H1 (cell line): Measurements from ENCODE around the gene ADIPOR1. TPM values are rescaled to one million over a fixed set of nuclear protein-coding genes. Genes with fewer than 3 reads are reported as not detected.

Experiments used
- CTCF ChIA-PET: fragments of 300-600 bp; sonication (Branson Sonifier 250); formaldehyde crosslinking; loops from one replicate; lab custom pipeline; 2021; ENCODE audit not compliant: partially characterized antibody; lab: Charles Lee
- POLR2A ChIA-PET: fragments of 300-600 bp; sonication (Branson Sonifier 250); formaldehyde crosslinking; loops from one replicate; lab custom pipeline; 2021; ENCODE audit warnings: inconsistent platforms; ENCODE audit not compliant: partially characterized antibody; lab: Charles Lee
- DNase-seq, 2 experiments: peaks; one replicate each; pipeline versions ENCODE4 v3.0.0 to v3.0.0-alpha.2; 2010 to 2022; ENCODE audit warnings: low spot score in 2 of 2, low read depth in 1 of 2, mixed read lengths in 1 of 2
- FAIRE-seq: peaks from 2 replicates; lab custom pipeline; 2011; peaks lifted over from hg19 to GRCh38; lab: Jason Lieb, UNC
- H2AFZ ChIP-seq: 2 replicates; pipeline ENCODE4 v1.8.1; 2012; ENCODE audit warnings: low read length, inconsistent platforms
- H2AK5ac ChIP-seq: 2 replicates; pipeline ENCODE4 v1.6.1; 2013; ENCODE audit warnings: low read depth, low read length
- H2BK120ac ChIP-seq: replicated peaks from 2 replicates; pipeline ENCODE3; 2013; ENCODE audit warnings: low read depth, low read length, inconsistent platforms
- H2BK12ac ChIP-seq: 2 replicates; pipeline ENCODE4 v1.6.1; 2013; ENCODE audit warnings: low read depth, low read length
- H2BK15ac ChIP-seq: 2 replicates; pipeline ENCODE4 v1.6.1; 2013; ENCODE audit warnings: low read length
- H2BK20ac ChIP-seq: 2 replicates; pipeline ENCODE4 v1.6.1; 2013; ENCODE audit warnings: low read length
- H2BK5ac ChIP-seq: 2 replicates; pipeline ENCODE4 v1.6.1; 2013; ENCODE audit warnings: low read depth, low read length
- H3K14ac ChIP-seq: 2 replicates; pipeline ENCODE4 v1.6.1; 2013; ENCODE audit warnings: inconsistent platforms; ENCODE audit not compliant: insufficient read length
- H3K18ac ChIP-seq: 2 replicates; pipeline ENCODE4 v1.6.1; 2013; ENCODE audit warnings: low read length; ENCODE audit errors: extremely low read depth
- H3K23ac ChIP-seq: 2 replicates; pipeline ENCODE4 v1.6.1; 2013; ENCODE audit warnings: inconsistent platforms; ENCODE audit not compliant: insufficient read length
- H3K23me2 ChIP-seq: 2 replicates; pipeline ENCODE4 v1.6.1; 2013; ENCODE audit warnings: low read depth, low read length
- H3K27ac ChIP-seq: 2 replicates; pipeline ENCODE4 v1.6.1; 2011; ENCODE audit warnings: low read depth, low read length, inconsistent platforms
- H3K27me3 ChIP-seq, 4 experiments: replicated peaks in 1 of 4; 1 replicate in 1 of 4; 2 replicates in 3 of 4; pipeline versions ENCODE4 v1.6.1 to v1.8.1; 2011 to 2013; ENCODE audit warnings: low read length in 3 of 4, mild to moderate bottlenecking in 3 of 4, inconsistent platforms in 2 of 4, mixed read lengths in 2 of 4, moderate library complexity in 1 of 4; ENCODE audit not compliant: control insufficient read depth in 3 of 4, insufficient read depth in 3 of 4; ENCODE audit errors: extremely low read depth in 1 of 4
- H3K36me3 ChIP-seq, 4 experiments: 2 replicates each; pipeline versions ENCODE4 v1.6.1 to v1.8.1; 2011 to 2013; ENCODE audit warnings: mild to moderate bottlenecking in 4 of 4, low read length in 3 of 4, moderate library complexity in 2 of 4, control low read depth in 1 of 4, inconsistent platforms in 1 of 4; ENCODE audit not compliant: insufficient read depth in 4 of 4, control insufficient read depth in 2 of 4
- H3K4ac ChIP-seq: replicated peaks from 2 replicates; pipeline ENCODE3; 2013; ENCODE audit warnings: low read length, low read depth, mixed read lengths, inconsistent platforms; ENCODE audit not compliant: insufficient read length
- H3K4me1 ChIP-seq, 4 experiments: replicated peaks in 1 of 4; 1 replicate in 1 of 4; 2 replicates in 3 of 4; pipeline versions ENCODE4 v1.6.1 to v1.8.1; 2011 to 2013; ENCODE audit warnings: low read length in 3 of 4, inconsistent platforms in 2 of 4, mixed read lengths in 1 of 4; ENCODE audit not compliant: insufficient read depth in 4 of 4, control insufficient read depth in 3 of 4
- H3K4me2 ChIP-seq, 2 experiments: 2 replicates each; pipeline versions ENCODE4 v1.6.1 to v1.8.1; 2011 to 2013; ENCODE audit warnings: low read depth in 2 of 2, low read length in 2 of 2, control low read depth in 1 of 2, inconsistent platforms in 1 of 2, mild to moderate bottlenecking in 1 of 2; ENCODE audit not compliant: insufficient read depth in 1 of 2
- H3K4me3 ChIP-seq, 4 experiments: fragments of 200-600, 300-600 bp in 1 of 4; sonication (generic), shearing (Covaris generic), sonication (Bioruptor Twin) in 1 of 4; 2 replicates each; pipeline versions ENCODE4 v1.5.1 to v1.8.1; 2011 to 2016; ENCODE audit warnings: low read length in 4 of 4, low read depth in 3 of 4, control low read depth in 2 of 4, inconsistent platforms in 2 of 4, mild to moderate bottlenecking in 2 of 4, mixed read lengths in 1 of 4, moderate library complexity in 1 of 4; ENCODE audit not compliant: insufficient read depth in 2 of 4; ENCODE audit errors: extremely low read depth in 1 of 4
- H3K56ac ChIP-seq: replicated peaks from 2 replicates; pipeline ENCODE3; 2013; ENCODE audit warnings: low read depth, mild to moderate bottlenecking, mixed read lengths, low read length, inconsistent platforms; ENCODE audit not compliant: insufficient read length
- H3K79me1 ChIP-seq: 2 replicates; pipeline ENCODE4 v1.6.1; 2013; ENCODE audit warnings: low read depth, low read length, control low read depth
- H3K79me2 ChIP-seq, 2 experiments: 2 replicates each; pipeline versions ENCODE4 v1.6.1 to v1.8.1; 2012 to 2013; ENCODE audit warnings: low read length in 2 of 2, mild to moderate bottlenecking in 2 of 2, inconsistent platforms in 1 of 2; ENCODE audit not compliant: insufficient read depth in 2 of 2, control insufficient read depth in 1 of 2
- H3K9ac ChIP-seq, 4 experiments: replicated peaks in 1 of 4; 1 replicate in 1 of 4; 2 replicates in 3 of 4; pipeline versions ENCODE4 v1.6.1 to v1.8.1; 2011 to 2013; ENCODE audit warnings: low read depth in 3 of 4, low read length in 3 of 4, control low read depth in 2 of 4, mild to moderate bottlenecking in 2 of 4, moderate library complexity in 2 of 4, inconsistent platforms in 1 of 4; ENCODE audit errors: extremely low read depth in 1 of 4
- H3K9me3 ChIP-seq, 2 experiments: 2 replicates each; pipeline versions ENCODE4 v1.6.1 to v1.8.1; 2012 to 2013; ENCODE audit warnings: mild to moderate bottlenecking in 2 of 2, moderate library complexity in 2 of 2, control low read depth in 1 of 2, inconsistent platforms in 1 of 2, low read depth in 1 of 2, low read length in 1 of 2, mixed read lengths in 1 of 2; ENCODE audit not compliant: insufficient read depth in 2 of 2
- H4K20me1 ChIP-seq, 2 experiments: replicated peaks in 1 of 2; 2 replicates each; pipeline versions ENCODE3 to v1.8.1; 2011 to 2013; ENCODE audit warnings: inconsistent platforms in 2 of 2, low read length in 2 of 2, mild to moderate bottlenecking in 1 of 2; ENCODE audit not compliant: insufficient read depth in 2 of 2, control insufficient read depth in 1 of 2
- H4K5ac ChIP-seq: 2 replicates; pipeline ENCODE4 v1.6.1; 2013; ENCODE audit warnings: low read length, low read depth, mixed read lengths, inconsistent platforms; ENCODE audit not compliant: insufficient read length
- H4K8ac ChIP-seq: 2 replicates; pipeline ENCODE4 v1.8.0; 2013; ENCODE audit warnings: mild to moderate bottlenecking, moderate library complexity, low read length, inconsistent platforms; ENCODE audit not compliant: insufficient read depth; ENCODE audit errors: extremely low read depth
- H4K91ac ChIP-seq: replicated peaks from 2 replicates; pipeline ENCODE3; 2013; ENCODE audit warnings: low read length, mixed read lengths, inconsistent platforms; ENCODE audit not compliant: insufficient read length
- CBX5 ChIP-seq: fragments of 300-800, 300-1000 bp; sonication (generic); IDR thresholded peaks from 2 replicates; pipeline ENCODE4 v1.7.1; 2016; ENCODE audit warnings: antibody characterized with exemption, low read length, low read depth
- CTCF ChIP-seq, 3 experiments: IDR thresholded peaks; 1 replicate in 2 of 3; 2 replicates in 1 of 3; pipeline versions ENCODE4 v1.5.1 to v1.6.1; 2011; ENCODE audit warnings: low read length in 3 of 3, mild to moderate bottlenecking in 3 of 3, inconsistent platforms in 2 of 3, low read depth in 1 of 3, moderate library complexity in 1 of 3; ENCODE audit not compliant: insufficient read depth in 1 of 3; ENCODE audit errors: control extremely low read depth in 1 of 3
- HDAC2 ChIP-seq, 2 experiments: fragments of 300-600 bp in 1 of 2; sonication (generic) in 1 of 2; IDR thresholded peaks; 2 replicates each; pipeline ENCODE4 v1.6.1; 2011 to 2012; ENCODE audit warnings: low read depth in 2 of 2, low read length in 2 of 2, mild to moderate bottlenecking in 2 of 2, moderate library complexity in 2 of 2, borderline replicate concordance in 1 of 2, inconsistent platforms in 1 of 2
- KDM4A ChIP-seq: IDR thresholded peaks from one replicate; pipeline ENCODE4 v1.7.1; 2012; ENCODE audit warnings: low read depth, mild to moderate bottlenecking, moderate library complexity, low read length, inconsistent platforms; ENCODE audit not compliant: severe bottlenecking
- RAD21 ChIP-seq, 2 experiments: IDR thresholded peaks in 1 of 2; conservative IDR thresholded peaks in 1 of 2; 2 replicates each; pipeline ENCODE4 v1.6.1; 2011; ENCODE audit warnings: low read depth in 2 of 2, low read length in 2 of 2, improper control_type of control experiment in 1 of 2, inconsistent platforms in 1 of 2, mild to moderate bottlenecking in 1 of 2, moderate library complexity in 1 of 2
- RBBP5 ChIP-seq: IDR thresholded peaks from 2 replicates; pipeline ENCODE4 v1.7.1; 2012; ENCODE audit warnings: low read depth, mild to moderate bottlenecking, inconsistent platforms, low read length, moderate library complexity, borderline replicate concordance
- SIN3A ChIP-seq, 2 experiments: IDR thresholded peaks in 1 of 2; conservative IDR thresholded peaks in 1 of 2; 2 replicates each; pipeline ENCODE4 v1.6.1; 2011 to 2012; ENCODE audit warnings: low read length in 2 of 2, improper control_type of control experiment in 1 of 2, low read depth in 1 of 2, mild to moderate bottlenecking in 1 of 2
- SIRT6 ChIP-seq: IDR thresholded peaks from one replicate; pipeline ENCODE4 v1.7.1; 2012; ENCODE audit warnings: low read length, inconsistent platforms
- SP1 ChIP-seq: IDR thresholded peaks from 2 replicates; pipeline ENCODE4 v1.6.1; 2011; ENCODE audit warnings: low read depth, low read length
- SUZ12 ChIP-seq: fragments of 200-600 bp; sonication (generic); IDR thresholded peaks from 2 replicates; pipeline ENCODE4 v1.6.1; 2012; ENCODE audit warnings: mild to moderate bottlenecking, inconsistent platforms, low read length, moderate library complexity, mixed read lengths
- TAF1 ChIP-seq: IDR thresholded peaks from 2 replicates; pipeline ENCODE4 v1.6.1; 2011; ENCODE audit warnings: mild to moderate bottlenecking, low read depth, low read length
- WGBS, 2 experiments: shearing (Covaris generic) in 1 of 2; methylation state at CpG; one replicate each; pipeline versions ENCODE4 v1.1.6 to v1.1.7; 2013 to 2015; ENCODE audit warnings: low lambda C conversion rate in 2 of 2, mixed read lengths in 2 of 2, inconsistent platforms in 1 of 2, low coverage in 1 of 2, missing lambda C conversion rate in 1 of 2; ENCODE audit not compliant: insufficient replicate concordance in 2 of 2, insufficient coverage in 1 of 2, insufficient read length in 1 of 2; ENCODE audit errors: extremely low coverage in 1 of 2, missing lambda C conversion rate in 1 of 2; 5-methylcytosine and 5-hydroxymethylcytosine counted together
- polyA plus RNA-seq, 7 experiments: library from polyadenylated mRNA; depleted of rRNA in 3 of 7; stranded (reverse) in 5 of 7; unstranded in 2 of 7; fragments of >200 nt in 5 of 7; fragments of 200-250 nt in 2 of 7; gene quantifications; 1 replicate in 5 of 7; 2 replicates in 1 of 7; 4 replicates in 1 of 7; pipeline versions ENCODE4 v1.2.1 to v1.2.3, GENCODE V29; 2011 to 2013; ENCODE audit warnings: missing spikeins in 2 of 7, mixed read lengths in 2 of 7
- total RNA-seq: library from RNA; stranded (reverse); fragmentation: NEBNext Ultra II Directional; extraction: Animal tissue kit (Norgen Biotek cat#: 25700); gene quantifications from 2 replicates; pipeline ENCODE4 v1.2.1, GENCODE V29; 2021

ADIPOR1 gene
- total and polyA plus RNA-seq, 2 of the 8 experiments (the other 6 are each of a cell fraction or from before 2014, with no cell fraction given) = 69.8 to 118 TPM

DNA sequence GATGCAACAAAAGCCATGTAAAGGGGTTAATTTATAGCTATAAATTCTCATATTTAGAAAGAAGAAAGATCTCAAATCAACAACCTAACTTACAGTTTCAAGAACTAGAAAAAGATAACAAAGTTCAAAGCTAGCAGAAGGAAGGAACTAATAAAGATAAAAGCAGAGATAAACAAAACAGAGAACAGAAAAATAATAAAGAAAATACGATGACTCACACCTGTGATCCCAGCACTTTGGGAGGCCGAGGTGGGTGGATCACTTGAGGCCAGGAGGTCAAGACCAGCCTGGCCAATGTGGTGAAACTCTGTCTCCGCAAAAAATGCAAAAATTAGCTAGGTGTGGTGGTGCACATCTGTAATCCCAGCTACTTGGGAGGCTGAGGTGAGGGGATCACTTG, 36.6 kb upstream of the ADIPOR1 start:
- WGBS, 2 experiments = 85% methylated on average over 3 of the region's 3 CpGs; no CpG with 5 or more reads in 1 of the 2 experiments
- TF ChIP-seq SIRT6 (no peak), KDM4A (no peak), HDAC2 (IDR thresholded peaks at IDR 0.05; ENCODE audit: borderline replicate concordance in 1 of 2, low read depth in 2 of 2, low read length in 2 of 2) (no peak), TAF1 (no peak), RAD21 (IDR thresholded peaks at IDR 0.05 in 1 of 2, conservative IDR thresholded peaks at IDR 0.05 in 1 of 2; ENCODE audit: low read depth in 2 of 2, low read length in 2 of 2) (no peak), SP1 (no peak), SUZ12 (no peak), CBX5 (no peak), CTCF (IDR thresholded peaks at IDR 0.05; ENCODE audit: control extremely low read depth in 1 of 3, insufficient read depth in 1 of 3, low read depth in 1 of 3, low read length in 3 of 3) (no peak), SIN3A (conservative IDR thresholded peaks at IDR 0.05 in 1 of 2, IDR thresholded peaks at IDR 0.05 in 1 of 2; ENCODE audit: low read depth in 1 of 2, low read length in 2 of 2) (no peak), RBBP5 (no peak)

More for the DNA sequence above, 36.6 kb upstream of the ADIPOR1 start:
- no peaks in the 10 kb centered on the region for H3K36me3 ChIP-seq
- H3K23me2 ChIP-seq = no peaks in the 10 kb centered on the region
- no peaks in the 10 kb centered on the region for H3K27me3 ChIP-seq
- no peaks in the 10 kb centered on the region for H3K79me1 ChIP-seq
- no peak overlapping the region for H3K4ac ChIP-seq
- H3K79me2 ChIP-seq = no peaks in the 10 kb centered on the region
- H2BK15ac ChIP-seq = no peak overlapping the region
- H3K9ac ChIP-seq = no peak overlapping the region
- H4K20me1 ChIP-seq = no peaks in the 10 kb centered on the region
- H3K9me3 ChIP-seq = no peaks in the 10 kb centered on the region
- CTCF ChIA-PET = interaction anchor here (0.5 to 1.5 kb wide), 8 partner anchors 9 to 108 kb away, joined by 3 to 6 read pairs (median 3); no protein-coding TSS in a partner anchor
- no peak overlapping the region for H3K56ac ChIP-seq
- H2BK20ac ChIP-seq = no peak overlapping the region
- H2AFZ ChIP-seq = no peak overlapping the region
- H4K8ac ChIP-seq = no peak overlapping the region
- no peak for DNase-seq
- no peak overlapping the region for H3K4me3 ChIP-seq
- no peak overlapping the region for H2BK5ac ChIP-seq
- H3K4me2 ChIP-seq = no peak overlapping the region
- H4K5ac ChIP-seq = no peak overlapping the region
- no peak overlapping the region for H4K91ac ChIP-seq
- no peak for FAIRE-seq
- H3K4me1 ChIP-seq = no peaks in the 10 kb centered on the region
- no peak overlapping the region for H3K27ac ChIP-seq
- POLR2A ChIA-PET = interaction anchor here (1.2 kb wide), 1 partner anchor 27 kb away, joined by 6 read pairs; no protein-coding TSS in a partner anchor
- no peak overlapping the region for H2AK5ac ChIP-seq
- H3K18ac ChIP-seq = no peak overlapping the region
- no peak overlapping the region for H3K14ac ChIP-seq
- H2BK120ac ChIP-seq = no peak overlapping the region
- H3K23ac ChIP-seq = no peak overlapping the region
- no peak overlapping the region for H2BK12ac ChIP-seq
